NCI-H1048 (cell line): ENCODE results near the gene BATF.
A peak's percentile ranks its signal among the peaks of the same experiment; 100 is the strongest.

Experiments used
- DNase-seq: peaks from one replicate; lab custom pipeline; 2025; lab: John Stamatoyannopoulos, UW

The BATF gene

GRCh38 chr14:75535164-75535898, 13.1 kb downstream of the BATF start:
- DNase-seq, result no peak

GRCh38 chr14:75537071-75537470, 14.8 kb downstream of the BATF start:
- DNase-seq, result no peak

GRCh38 chr14:75539162-75539560, 16.9 kb downstream of the BATF start:
- no peak for DNase-seq

GRCh38 chr14:75539561-75540478, 17.6 kb downstream of the BATF start:
- DNase-seq, result no peak

- no peak for DNase-seq
These were observed 18.2 kb downstream of the BATF start for GRCh38 chr14:75540479-75540851.

- DNase-seq, result no peak
These were observed 20.4 kb downstream of the BATF start for GRCh38 chr14:75542588-75543091.

- no peak for DNase-seq
These were observed 21.0 kb downstream of the BATF start for GRCh38 chr14:75543253-75543652.

GRCh38 chr14:75543786-75544185, 21.5 kb downstream of the BATF start:
- no peak for DNase-seq

- DNase-seq, result no peak
These were observed 23.6 kb downstream of the BATF start for GRCh38 chr14:75545907-75546306.

GRCh38 chr14:75547552-75548250, 25.4 kb downstream of the BATF start:
- DNase-seq, result no peak

- no peak for DNase-seq
These were observed 26.3 kb downstream of the BATF start for GRCh38 chr14:75548544-75548943.

- DNase-seq, result no peak
These were observed 26.9 kb downstream of the BATF start for GRCh38 chr14:75549169-75549568.

GRCh38 chr14:75551021-75551420, 28.8 kb downstream of the BATF start:
- DNase-seq, result no peak

GRCh38 chr14:75553157-75553556, 30.9 kb downstream of the BATF start:
- DNase-seq, result no peak

- DNase-seq, result no peak
These were observed 31.6 kb downstream of the BATF start for GRCh38 chr14:75553761-75554364.

GRCh38 chr14:75554482-75554881, 32.2 kb downstream of the BATF start:
- no peak for DNase-seq

- DNase-seq, result no peak
These were observed 36.2 kb downstream of the BATF start for GRCh38 chr14:75558440-75558839.

- no peak for DNase-seq
These were observed 36.8 kb downstream of the BATF start for GRCh38 chr14:75559045-75559444.

- no peak for DNase-seq
These were observed 37.4 kb downstream of the BATF start for GRCh38 chr14:75559451-75560222.

- peak; percentile 49 for DNase-seq
These were observed 38.8 kb downstream of the BATF start for GRCh38 chr14:75561013-75561432.

- DNase-seq, result no peak
These were observed 39.8 kb downstream of the BATF start for GRCh38 chr14:75562089-75562488.
